ENCODE results near the gene MFNG. TPM values are rescaled to one million over a fixed set of nuclear protein-coding genes. Genes with fewer than 3 reads are reported as not detected.

Gene MFNG
- total RNA-seq, 2 donors from 2014 or later, result 21.6 to 23.0 TPM

Other genes starting within 250 kb of the MFNG start
- 10 to 100 TPM; 12.9 to 17.5 TPM for gene RAC2, start 242.1 kb downstream of the MFNG start, total RNA-seq
- gene CYTH4, start 203.9 kb downstream of the MFNG start, total RNA-seq, result 10 to 100 TPM; 20.7 to 31.7 TPM
- under 1 TPM; 0.05 to 0.10 TPM for gene ELFN2, start 58.9 kb downstream of the MFNG start, total RNA-seq
- gene CARD10, start 33.0 kb upstream of the MFNG start, total RNA-seq, result 10 to 100 TPM in 1 of 2 donors, 1 to 10 TPM in 1; 7.8 to 12.8 TPM
- 10 to 100 TPM; 56.2 to 59.3 TPM for gene CDC42EP1, start 74.1 kb upstream of the MFNG start, total RNA-seq
- gene LGALS2, start 93.7 kb upstream of the MFNG start, total RNA-seq, result not detected
- gene GGA1, start 122.5 kb upstream of the MFNG start, total RNA-seq, result 10 to 100 TPM; 30.0 to 31.2 TPM
- 1 to 10 TPM; 7.2 to 7.4 TPM for gene SH3BP1, start 153.3 kb upstream of the MFNG start, total RNA-seq
- 1 to 10 TPM; 5.0 to 5.4 TPM for gene PDXP, start 172.3 kb upstream of the MFNG start, total RNA-seq
- 1,000 to 10,000 TPM; 1,140 to 1,213 TPM for gene LGALS1, start 189.3 kb upstream of the MFNG start, total RNA-seq
- gene NOL12, start 200.0 kb upstream of the MFNG start, total RNA-seq, result 10 to 100 TPM; 12.0 to 13.8 TPM
- gene TRIOBP, start 210.7 kb upstream of the MFNG start, total RNA-seq, result 10 to 100 TPM; 93.8 to 95.8 TPM